HG03025 (cell line): ENCODE results near the gene MAMLD1.

Source experiments
- ATAC-seq: cut with Tn5 transposase; IDR thresholded peaks from one replicate; pipeline ENCODE4 v1.9.1; 2021; ENCODE audit warnings: mild to moderate bottlenecking, moderate library complexity; ENCODE audit not compliant: unreplicated experiment, low FRiP score

MAMLD1 gene

GRCh38 chrX:150455215-150455608, 92.1 kb downstream of the MAMLD1 start:
- no peak for ATAC-seq

DNA sequence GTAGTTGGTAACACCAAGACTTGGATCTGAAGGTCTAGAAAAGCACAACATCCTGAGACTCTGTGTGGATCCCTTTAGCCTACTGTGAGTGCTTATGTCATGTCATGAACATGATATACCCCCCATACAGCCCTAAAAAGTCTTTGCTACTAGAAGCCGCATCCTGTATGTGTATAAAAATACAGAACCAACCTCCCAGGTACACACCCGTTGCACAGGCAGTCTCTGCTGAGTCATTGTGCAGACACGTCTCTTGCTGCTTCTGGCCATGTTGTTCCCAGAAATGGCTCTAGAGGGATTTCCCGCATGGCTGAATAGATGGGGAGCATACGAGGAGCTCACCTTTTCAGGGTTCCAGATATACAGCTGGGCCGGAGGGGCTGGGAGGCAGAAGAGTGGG, 93.3 kb downstream of the MAMLD1 start:
- ATAC-seq, result no peak

GRCh38 chrX:150456941-150457340, 93.8 kb downstream of the MAMLD1 start:
- ATAC-seq, result no peak

- ATAC-seq, result no peak
Observed at GRCh38 chrX:150459196-150459595, 96.1 kb downstream of the MAMLD1 start.

- no peak for ATAC-seq
Observed at GRCh38 chrX:150460063-150460462, 96.9 kb downstream of the MAMLD1 start.

GRCh38 chrX:150460781-150461180, 97.7 kb downstream of the MAMLD1 start:
- no peak for ATAC-seq

DNA sequence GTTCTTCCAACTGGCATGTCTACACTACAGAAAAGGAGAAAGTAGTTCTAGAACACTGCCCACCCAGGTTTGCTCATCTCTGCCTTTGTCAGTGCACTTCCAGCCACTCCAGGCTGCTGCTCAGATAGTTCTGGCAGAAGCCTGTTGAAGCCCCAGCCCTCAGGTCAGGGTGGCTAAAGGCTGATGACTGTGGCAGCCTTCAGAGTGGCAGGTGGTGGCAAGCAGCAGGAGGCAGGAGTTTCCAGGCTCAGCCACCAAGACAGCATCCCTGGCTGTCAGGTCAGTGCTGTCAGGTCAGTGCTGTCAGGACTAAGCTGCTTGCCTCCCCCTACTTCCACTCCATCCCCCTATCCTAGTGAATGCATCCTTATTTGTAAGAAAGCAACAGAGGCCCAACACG, 100.4 kb downstream of the MAMLD1 start:
- no peak for ATAC-seq

DNA sequence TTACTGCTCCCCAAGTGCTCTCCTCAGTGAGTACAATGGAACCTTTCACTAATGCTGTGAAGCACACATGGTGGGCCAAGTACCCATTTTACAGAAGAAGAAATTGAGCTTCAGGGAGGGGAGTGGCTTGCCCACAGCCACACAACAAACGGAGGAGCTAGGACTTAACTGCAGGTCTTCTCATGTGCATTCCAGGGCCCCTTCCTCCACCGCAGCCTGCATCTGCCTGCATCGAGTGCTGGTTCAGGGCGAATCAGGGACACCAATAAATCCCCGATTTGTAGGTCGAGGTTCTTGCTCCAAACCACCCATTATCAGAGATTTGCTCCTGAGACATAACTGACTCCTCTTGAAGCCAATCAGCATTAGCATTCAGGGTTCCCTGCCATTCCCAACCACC, 100.9 kb downstream of the MAMLD1 start:
- ATAC-seq, result no peak

- no peak for ATAC-seq
Observed at GRCh38 chrX:150465326-150465725, 102.2 kb downstream of the MAMLD1 start.

GRCh38 chrX:150465881-150466775, 103.0 kb downstream of the MAMLD1 start:
- no peak for ATAC-seq

DNA sequence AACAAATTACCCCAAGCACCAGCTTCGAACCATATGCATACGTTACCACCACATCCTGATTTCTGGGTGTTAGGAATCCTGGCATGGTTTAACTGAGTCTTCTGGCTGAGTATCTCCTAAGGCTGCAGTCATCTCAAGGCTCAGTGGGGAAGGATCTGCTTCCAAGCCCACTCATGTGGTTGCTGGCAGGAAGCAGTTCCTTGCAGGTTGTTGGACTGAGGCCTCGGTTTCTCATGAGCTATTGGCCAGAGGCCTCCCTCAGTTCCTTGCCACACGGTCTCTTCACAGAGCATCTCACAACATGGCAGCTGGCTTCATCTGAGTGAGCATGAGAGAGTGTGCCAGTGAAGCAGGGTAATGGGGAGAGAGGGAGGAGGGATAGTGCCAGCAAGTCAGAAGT, 109.2 kb downstream of the MAMLD1 start:
- ATAC-seq, result no peak

- no peak for ATAC-seq
Observed at GRCh38 chrX:150473371-150473770, 110.3 kb downstream of the MAMLD1 start.

GRCh38 chrX:150475461-150475860, 112.3 kb downstream of the MAMLD1 start:
- ATAC-seq, result no peak

GRCh38 chrX:150476164-150476699, 113.1 kb downstream of the MAMLD1 start:
- no peak for ATAC-seq

GRCh38 chrX:150477371-150477770, 114.3 kb downstream of the MAMLD1 start:
- ATAC-seq, result no peak

DNA sequence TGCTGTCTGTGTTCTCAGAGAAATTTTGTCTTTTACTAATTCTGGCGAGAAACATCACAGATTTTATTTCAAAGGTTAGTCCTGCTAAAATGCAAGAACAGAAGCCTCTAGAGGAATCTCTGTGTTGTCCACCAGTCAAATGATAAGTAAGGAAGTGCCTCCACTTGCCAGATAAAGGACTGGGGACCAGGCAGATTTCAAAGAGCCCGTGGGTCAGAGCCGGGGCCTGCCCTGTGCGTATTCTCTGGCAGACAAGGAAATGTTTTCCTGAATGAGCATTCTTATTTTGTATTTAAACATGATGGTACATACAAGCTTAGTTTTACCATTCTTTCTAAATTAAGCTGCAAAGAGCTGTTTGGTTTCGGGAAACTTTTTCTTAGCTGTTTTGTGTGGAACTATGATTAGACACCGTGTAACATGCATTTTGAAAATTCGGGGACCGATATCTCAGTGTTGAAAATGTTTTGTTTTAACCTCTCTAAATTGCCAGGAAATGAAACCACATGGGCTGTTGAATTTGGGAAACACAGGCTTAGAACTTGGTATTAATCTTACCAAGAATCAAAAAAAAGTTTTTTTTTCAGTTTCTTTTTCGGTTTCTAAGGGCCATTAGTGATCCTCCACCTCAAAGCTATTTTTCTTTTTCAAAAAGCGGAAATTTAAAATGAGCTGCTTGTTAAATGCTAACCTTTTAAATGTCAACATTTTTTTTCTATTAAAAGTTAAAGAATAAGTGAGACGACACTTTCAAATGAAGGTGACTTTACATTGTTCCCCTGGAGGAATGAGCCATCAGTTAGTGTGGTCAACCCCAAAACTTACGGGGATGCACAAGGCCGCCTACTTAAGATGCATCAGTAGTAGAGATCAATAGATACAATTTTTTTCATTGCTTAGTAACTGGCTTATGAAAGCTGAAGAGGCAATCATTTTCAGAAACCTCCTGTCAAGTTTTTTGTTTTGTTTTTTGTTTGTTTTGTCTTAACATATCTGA, 115.7 kb downstream of the MAMLD1 start:
- no peak for ATAC-seq

DNA sequence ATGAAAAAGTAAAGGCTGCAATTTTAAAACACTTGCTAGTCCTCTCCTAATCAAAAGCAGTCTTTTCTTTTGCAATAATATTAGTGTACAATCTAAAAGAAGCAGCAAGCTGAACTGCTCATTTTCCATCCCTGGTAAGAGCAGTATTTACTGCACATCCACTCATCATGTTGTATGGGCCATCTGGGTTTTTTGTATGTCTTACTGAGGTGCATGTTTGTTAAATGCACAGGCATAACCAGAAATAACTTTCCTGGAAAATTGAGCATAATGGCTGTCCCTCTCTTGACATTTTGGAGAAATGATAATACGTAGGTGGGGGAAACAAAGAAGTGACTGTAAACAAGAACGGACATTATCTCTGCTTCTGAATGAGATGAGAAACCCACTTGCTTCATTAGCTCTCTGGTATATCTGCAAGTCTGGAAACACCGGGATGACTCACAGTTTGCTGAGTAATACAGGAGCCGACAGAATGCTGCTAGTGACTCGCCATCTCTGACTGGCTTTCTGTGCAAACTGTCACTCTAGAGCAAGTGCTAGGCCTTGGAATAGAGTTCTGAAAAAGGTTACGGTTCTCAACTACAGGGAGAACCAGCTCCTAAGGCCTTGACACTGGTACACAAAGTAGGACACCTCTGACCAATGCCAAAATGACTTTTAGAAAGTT, 119.6 kb downstream of the MAMLD1 start:
- ATAC-seq, result no peak

DNA sequence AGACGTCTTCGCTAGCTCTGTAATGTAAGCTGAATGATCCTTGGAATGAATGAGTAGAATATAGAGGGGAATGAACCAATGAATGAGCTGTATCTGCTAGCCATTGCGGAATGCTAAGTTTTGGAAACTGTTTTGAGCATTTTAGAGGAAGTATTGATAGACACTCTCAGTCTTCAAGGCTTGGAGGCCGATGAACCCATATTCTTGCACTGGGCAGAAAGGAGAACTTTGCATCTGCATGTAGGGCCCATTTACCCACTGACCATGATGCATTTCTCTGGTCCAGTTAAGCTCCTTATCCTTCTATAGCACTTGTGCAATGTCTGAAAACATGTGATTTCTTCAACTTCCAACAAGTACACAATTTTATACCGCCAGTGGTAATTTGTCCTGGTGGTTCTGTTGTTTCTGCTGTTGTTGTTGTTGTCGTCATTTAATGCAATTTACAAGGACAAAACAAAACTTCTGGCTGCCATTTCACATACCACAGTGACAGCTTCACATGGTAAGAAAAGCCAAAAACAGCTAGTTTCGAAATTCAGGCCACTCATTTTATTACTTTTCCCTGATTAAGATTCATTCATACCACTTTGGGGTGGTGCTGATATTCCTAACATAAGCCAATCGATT, 120.4 kb downstream of the MAMLD1 start:
- ATAC-seq, result no peak

DNA sequence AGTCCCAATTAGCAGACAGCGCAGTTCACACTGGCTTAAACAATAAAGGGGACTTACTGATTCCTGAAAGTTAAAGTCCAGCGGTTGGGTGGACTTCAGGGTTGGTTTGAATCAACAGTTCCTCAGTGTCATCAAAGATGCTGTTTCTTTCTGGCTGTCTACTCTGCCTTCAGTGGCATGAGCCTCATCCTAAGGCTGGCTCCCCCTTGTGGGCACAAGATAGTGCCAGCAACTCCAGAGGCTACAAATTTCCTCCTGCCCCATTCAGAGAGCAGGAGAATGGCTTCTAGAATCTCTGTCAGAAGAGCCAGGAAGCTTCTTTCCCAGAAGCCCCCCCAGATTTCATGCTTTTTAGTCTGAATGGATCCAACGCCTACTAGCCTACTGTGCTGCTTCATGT, 122.9 kb downstream of the MAMLD1 start:
- ATAC-seq, result no peak
